22Rv1 (cell line): ENCODE data around the gene PER3.

Experiments used
- ZFX ChIP-seq: fragments of 450-650 bp; IDR thresholded peaks from 2 replicates; pipeline ENCODE4 v1.6.1; 2017; ENCODE audit warnings: antibody characterized with exemption, borderline replicate concordance
- TF ChIP-seq, protein P1 (sequence below): fragments of 450-650 bp; IDR thresholded peaks from 2 replicates; pipeline ENCODE4 v1.5.1; 2017; ENCODE audit warnings: mild to moderate bottlenecking

DNA sequence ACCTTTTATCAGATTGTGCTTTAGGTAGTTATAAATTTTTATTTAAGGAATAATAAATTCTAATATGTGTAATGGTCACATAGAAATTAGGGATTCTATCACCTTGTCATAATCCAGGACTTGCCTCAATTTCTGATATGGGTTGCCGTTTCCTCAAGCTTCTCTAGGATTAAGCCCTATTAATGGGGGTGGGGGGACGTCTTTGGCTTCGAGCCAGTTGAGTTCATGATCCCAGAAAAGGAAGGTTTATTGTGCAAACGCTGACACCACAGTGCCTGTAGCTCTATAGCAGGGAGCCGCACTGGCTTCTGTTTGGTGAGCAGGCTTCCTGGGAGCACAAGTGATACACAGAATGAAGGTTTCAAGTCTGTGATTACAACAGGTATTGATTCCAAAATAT is 35.0 kb upstream of the PER3 start:
- TF ChIP-seq, protein P1, sequence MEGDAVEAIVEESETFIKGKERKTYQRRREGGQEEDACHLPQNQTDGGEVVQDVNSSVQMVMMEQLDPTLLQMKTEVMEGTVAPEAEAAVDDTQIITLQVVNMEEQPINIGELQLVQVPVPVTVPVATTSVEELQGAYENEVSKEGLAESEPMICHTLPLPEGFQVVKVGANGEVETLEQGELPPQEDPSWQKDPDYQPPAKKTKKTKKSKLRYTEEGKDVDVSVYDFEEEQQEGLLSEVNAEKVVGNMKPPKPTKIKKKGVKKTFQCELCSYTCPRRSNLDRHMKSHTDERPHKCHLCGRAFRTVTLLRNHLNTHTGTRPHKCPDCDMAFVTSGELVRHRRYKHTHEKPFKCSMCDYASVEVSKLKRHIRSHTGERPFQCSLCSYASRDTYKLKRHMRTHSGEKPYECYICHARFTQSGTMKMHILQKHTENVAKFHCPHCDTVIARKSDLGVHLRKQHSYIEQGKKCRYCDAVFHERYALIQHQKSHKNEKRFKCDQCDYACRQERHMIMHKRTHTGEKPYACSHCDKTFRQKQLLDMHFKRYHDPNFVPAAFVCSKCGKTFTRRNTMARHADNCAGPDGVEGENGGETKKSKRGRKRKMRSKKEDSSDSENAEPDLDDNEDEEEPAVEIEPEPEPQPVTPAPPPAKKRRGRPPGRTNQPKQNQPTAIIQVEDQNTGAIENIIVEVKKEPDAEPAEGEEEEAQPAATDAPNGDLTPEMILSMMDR: no peak
- no peak for TF ChIP-seq ZFX
